Thyroid gland (tissue), 4 donors: ENCODE measurements around the gene METTL15.

Experiments used
- POLR2A ChIP-seq, 2 donors: fragments of 450-650 bp; IDR thresholded peaks; one replicate each; pipeline ENCODE4 v1.6.1; 2017; ENCODE audit warnings: antibody characterized with exemption in 2 of 2, mild to moderate bottlenecking in 2 of 2, moderate library complexity in 1 of 2
- TF ChIP-seq, protein P1 (sequence below), 6 experiments: fragments of 200-600 bp in 3 of 6; fragments of 450-650 bp in 3 of 6; sonication (generic) in 3 of 6; IDR thresholded peaks; one replicate each; pipeline ENCODE4 v1.5.1; 2016 to 2019; ENCODE audit warnings: antibody characterized with exemption in 6 of 6, mild to moderate bottlenecking in 2 of 6, inconsistent platforms in 1 of 6, moderate library complexity in 1 of 6

DNA sequence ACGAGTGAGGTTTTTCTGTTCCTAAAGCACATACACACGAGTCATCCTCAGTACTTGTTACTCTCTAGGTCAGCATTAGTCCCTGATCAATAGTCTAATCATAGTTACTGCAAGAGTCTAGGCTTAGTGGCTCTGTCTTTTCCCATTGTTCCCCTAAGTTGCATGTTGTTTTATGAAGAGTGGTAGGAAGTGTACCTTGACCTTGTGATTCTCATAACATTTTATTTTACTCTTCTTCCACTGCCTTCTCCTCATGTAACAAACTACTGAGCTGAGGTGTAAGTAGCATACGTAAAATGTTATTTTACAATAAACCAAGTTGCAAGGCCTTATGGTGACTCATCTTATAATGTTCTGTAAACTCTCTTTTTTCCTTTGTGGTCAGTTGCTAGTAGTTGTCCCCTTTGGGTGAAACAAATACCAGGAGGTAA is 15.0 kb downstream of the METTL15 start:
- TF ChIP-seq, protein P1, sequence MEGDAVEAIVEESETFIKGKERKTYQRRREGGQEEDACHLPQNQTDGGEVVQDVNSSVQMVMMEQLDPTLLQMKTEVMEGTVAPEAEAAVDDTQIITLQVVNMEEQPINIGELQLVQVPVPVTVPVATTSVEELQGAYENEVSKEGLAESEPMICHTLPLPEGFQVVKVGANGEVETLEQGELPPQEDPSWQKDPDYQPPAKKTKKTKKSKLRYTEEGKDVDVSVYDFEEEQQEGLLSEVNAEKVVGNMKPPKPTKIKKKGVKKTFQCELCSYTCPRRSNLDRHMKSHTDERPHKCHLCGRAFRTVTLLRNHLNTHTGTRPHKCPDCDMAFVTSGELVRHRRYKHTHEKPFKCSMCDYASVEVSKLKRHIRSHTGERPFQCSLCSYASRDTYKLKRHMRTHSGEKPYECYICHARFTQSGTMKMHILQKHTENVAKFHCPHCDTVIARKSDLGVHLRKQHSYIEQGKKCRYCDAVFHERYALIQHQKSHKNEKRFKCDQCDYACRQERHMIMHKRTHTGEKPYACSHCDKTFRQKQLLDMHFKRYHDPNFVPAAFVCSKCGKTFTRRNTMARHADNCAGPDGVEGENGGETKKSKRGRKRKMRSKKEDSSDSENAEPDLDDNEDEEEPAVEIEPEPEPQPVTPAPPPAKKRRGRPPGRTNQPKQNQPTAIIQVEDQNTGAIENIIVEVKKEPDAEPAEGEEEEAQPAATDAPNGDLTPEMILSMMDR (IDR thresholded peaks at IDR 0.05): no peak
- no peak for TF ChIP-seq POLR2A (IDR thresholded peaks at IDR 0.05)
